Cortex of kidney (tissue), 1 donor: ENCODE results near the gene AP3B2.

Experiments
- DNase-seq: peaks from one replicate; lab custom pipeline; 2025; lab: John Stamatoyannopoulos, UW

The AP3B2 gene

GRCh38 chr15:82698711-82699345 is 10.8 kb downstream of the AP3B2 start:
- no peak for DNase-seq

DNA sequence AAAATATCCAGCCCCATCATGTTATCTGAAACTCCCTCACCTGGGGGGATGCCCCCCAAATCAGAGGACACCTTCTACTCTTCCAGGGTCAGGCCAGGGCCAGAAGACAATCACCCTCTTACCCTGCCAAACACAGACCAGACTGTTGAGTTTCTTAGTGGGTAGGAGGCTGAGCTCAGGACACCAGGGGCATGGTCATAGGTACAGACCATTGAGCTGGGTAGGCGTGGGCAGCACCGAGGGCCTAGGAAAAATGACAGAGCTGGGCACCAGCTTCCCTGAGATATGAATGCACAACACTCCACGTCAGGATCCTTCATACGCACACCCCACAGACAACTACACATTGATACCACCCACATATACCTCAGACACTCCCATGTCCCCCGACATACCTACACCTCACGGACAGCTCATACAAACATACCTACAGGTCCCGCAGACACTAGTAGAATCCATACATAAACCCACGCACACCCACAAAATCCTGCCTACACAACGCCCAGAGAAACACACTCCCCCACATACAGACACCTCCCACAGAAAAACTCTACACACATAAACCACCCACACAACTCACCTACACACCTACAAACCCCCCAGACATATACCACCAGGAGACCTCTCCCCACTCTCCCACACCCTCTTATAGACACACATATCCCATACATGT is 11.8 kb downstream of the AP3B2 start:
- DNase-seq, result no peak

GRCh38 chr15:82692171-82692570 is 17.5 kb downstream of the AP3B2 start:
- DNase-seq, result no peak

DNA sequence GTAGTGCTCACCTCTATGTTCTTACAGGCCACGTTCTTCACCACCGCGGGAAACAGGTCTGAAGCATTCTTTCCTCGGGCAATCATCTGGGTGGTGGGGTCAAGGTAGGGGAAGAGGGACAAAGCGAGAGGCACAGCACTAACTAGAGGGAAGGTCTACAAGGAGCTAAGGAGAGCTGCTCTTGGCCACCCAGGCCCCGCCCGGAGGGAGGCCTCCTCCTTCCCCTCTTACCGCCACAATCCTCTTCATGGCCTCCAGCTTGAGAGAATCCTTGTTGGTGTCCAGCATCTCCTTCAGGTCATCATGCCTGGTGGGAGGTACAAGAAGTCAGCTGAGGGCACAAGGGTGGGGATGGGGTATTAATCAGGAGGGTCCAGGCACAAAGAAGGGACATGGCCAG is 20.5 kb downstream of the AP3B2 start:
- no peak for DNase-seq

GRCh38 chr15:82688691-82689090 is 21.0 kb downstream of the AP3B2 start:
- DNase-seq, result no peak

- no peak for DNase-seq
Measured at GRCh38 chr15:82681371-82681770, 28.3 kb downstream of the AP3B2 start.

DNA sequence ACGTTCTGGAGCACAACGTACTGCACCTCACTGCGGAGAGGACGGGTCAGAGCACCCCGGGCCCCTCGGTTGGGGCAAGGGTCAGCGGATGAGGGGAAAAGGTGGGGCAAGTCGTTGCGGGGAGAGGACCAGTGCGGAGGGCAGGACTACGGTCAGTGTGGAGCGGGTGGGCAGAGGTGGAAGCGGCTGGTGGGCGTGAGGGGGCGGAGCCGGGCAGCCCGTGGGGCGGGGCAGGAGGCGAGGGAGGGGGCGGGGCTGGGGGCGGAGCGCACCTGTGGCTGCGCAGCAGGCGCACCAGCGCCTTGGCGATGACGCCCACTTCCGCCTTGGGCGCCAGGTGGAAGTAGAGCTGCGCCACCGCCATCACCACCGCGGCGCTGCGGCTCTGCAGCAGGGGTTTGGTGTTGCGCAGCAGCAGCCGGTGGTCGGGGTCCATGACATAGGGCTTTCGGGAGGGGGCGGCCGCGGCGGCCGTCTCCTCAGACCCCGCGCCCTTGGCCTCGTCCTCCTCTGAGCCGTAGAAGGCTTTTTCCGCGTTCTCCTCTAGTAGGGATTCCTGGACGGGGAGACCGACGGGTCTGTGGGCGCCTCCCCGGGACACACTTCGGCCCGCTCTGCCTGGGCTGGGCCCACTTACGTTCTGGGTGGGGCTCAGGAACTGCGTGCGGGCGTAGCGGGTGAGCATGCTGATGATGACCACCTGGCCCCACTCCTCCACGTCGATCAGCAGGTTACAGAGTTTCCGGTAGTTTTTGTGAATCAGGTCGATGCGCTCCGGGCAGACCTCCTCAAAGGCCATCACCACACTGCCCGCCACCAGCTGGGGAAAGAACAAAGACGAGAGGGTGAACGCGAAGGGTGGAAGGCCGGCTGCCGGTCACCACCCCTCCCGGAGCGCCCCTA is 29.2 kb downstream of the AP3B2 start:
- DNase-seq, result no peak

- DNase-seq, result no peak
Measured at GRCh38 chr15:82679626-82680199, 30.0 kb downstream of the AP3B2 start.

GRCh38 chr15:82677720-82678323 is 31.9 kb downstream of the AP3B2 start:
- no peak for DNase-seq

DNA sequence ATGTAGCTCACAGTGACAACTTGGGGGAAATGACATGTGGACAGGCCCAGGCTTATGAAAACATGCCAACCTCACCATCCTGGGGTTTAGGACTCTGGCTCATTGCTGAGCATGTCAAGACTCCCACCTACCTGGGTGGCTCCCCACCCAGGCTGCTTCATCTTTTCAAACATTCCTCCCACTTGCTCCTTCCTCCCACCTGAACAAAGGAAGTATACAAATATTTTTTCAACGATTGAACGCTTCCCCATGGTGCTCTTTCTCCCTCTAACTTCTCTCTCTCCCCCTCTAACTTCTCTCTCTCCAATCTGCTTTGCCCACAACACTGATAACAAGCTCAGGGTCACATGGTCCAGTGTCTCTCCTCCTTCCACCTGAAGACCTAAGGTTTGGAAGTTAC is 34.8 kb downstream of the AP3B2 start:
- no peak for DNase-seq

- DNase-seq, result no peak
Measured at GRCh38 chr15:82670699-82671098, 39.0 kb downstream of the AP3B2 start.

- DNase-seq, result no peak
Measured at GRCh38 chr15:82666606-82667005, 43.1 kb downstream of the AP3B2 start.

- no peak for DNase-seq
Measured at GRCh38 chr15:82664021-82664420, 45.7 kb downstream of the AP3B2 start.

GRCh38 chr15:82663186-82663600 is 46.5 kb downstream of the AP3B2 start:
- DNase-seq, result no peak

- no peak for DNase-seq
Measured at GRCh38 chr15:82662641-82663040, 47.0 kb downstream of the AP3B2 start.

- no peak for DNase-seq
Measured at GRCh38 chr15:82660378-82660777, 49.3 kb downstream of the AP3B2 start.

DNA sequence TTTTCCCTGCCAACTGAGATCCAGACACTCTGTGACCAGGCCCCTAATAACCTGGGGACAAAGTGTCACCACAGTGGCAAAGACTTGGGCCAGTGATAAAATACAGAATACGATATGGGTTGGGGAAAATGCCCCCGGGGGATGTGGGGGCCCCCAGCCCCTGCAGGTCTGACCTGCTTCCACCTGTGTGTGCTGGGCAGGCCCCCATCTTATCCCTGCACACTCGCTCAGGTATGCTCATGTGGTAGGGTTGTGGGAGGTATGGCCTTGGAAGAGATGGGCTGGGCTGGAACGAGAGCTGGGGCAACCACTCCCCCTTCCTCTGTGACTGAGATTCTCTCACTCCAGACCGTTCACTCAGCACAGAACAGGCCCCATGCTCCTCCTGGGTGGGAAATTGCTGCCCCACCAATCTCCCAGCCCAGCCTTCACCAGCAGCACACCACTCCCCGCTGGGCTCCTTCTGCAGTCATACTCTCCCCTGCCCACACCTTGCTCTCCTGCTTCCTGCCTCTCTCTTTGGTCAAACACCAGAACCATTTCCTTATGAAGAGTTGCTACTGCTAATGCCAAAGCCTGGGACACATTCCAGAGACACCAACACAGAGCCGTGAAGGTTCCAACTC is 52.9 kb downstream of the AP3B2 start:
- DNase-seq, result no peak

DNA sequence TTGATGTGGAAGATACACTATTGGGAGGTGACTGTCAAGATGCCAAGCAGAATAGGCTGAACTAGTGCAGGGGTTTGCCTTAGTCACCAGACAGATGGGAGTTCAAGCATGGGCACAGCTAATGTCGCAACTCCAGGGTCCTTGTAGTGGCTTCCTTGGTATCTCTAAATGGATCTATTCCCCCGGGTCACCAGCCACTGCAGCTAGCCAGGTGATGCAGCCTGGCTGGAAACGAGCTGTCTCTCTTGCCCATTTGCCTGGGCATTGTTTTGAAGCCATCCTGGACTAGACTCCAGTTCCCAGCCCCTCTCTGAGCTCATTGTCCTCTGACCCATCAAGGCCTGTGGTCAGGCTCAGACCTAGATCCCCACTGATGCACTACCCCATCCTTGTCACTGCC is 54.1 kb downstream of the AP3B2 start:
- no peak for DNase-seq

GRCh38 chr15:82653483-82654168 is 56.0 kb downstream of the AP3B2 start:
- DNase-seq, result no peak

- no peak for DNase-seq
Measured at GRCh38 chr15:82651708-82652107, 58.0 kb downstream of the AP3B2 start.

GRCh38 chr15:82650046-82650670 is 59.5 kb downstream of the AP3B2 start:
- no peak for DNase-seq
